BLaER1 (cell line): Measurements from ENCODE around the gene GMFB.

Source experiments
- H3K27ac ChIP-seq: shearing (Covaris generic); formaldehyde crosslinking; 2 replicates; pipeline ENCODE4 v1.8.1; 2022
- H3K27me3 ChIP-seq: shearing (Covaris generic); formaldehyde crosslinking; 2 replicates; pipeline ENCODE4 v1.8.1; 2022
- H3K36me3 ChIP-seq: shearing (Covaris generic); formaldehyde crosslinking; 2 replicates; pipeline ENCODE4 v1.8.1; 2022
- H3K4me1 ChIP-seq: shearing (Covaris generic); formaldehyde crosslinking; 2 replicates; pipeline ENCODE4 v1.8.1; 2022
- H3K4me2 ChIP-seq: shearing (Covaris generic); formaldehyde crosslinking; 2 replicates; pipeline ENCODE4 v1.8.1; 2022
- H3K4me3 ChIP-seq: shearing (Covaris generic); formaldehyde crosslinking; 2 replicates; pipeline ENCODE4 v1.8.1; 2022
- H3K9ac ChIP-seq: shearing (Covaris generic); formaldehyde crosslinking; 2 replicates; pipeline ENCODE4 v1.8.1; 2022
- H3K9me3 ChIP-seq: shearing (Covaris generic); formaldehyde crosslinking; 2 replicates; pipeline ENCODE4 v1.8.1; 2022
- H4K20me1 ChIP-seq: shearing (Covaris generic); formaldehyde crosslinking; 2 replicates; pipeline ENCODE4 v1.8.1; 2022
- Cebpa-rat ChIP-seq: shearing (Covaris generic); IDR thresholded peaks from 2 replicates; pipeline ENCODE4 v1.8.1; 2022

Gene GMFB

DNA sequence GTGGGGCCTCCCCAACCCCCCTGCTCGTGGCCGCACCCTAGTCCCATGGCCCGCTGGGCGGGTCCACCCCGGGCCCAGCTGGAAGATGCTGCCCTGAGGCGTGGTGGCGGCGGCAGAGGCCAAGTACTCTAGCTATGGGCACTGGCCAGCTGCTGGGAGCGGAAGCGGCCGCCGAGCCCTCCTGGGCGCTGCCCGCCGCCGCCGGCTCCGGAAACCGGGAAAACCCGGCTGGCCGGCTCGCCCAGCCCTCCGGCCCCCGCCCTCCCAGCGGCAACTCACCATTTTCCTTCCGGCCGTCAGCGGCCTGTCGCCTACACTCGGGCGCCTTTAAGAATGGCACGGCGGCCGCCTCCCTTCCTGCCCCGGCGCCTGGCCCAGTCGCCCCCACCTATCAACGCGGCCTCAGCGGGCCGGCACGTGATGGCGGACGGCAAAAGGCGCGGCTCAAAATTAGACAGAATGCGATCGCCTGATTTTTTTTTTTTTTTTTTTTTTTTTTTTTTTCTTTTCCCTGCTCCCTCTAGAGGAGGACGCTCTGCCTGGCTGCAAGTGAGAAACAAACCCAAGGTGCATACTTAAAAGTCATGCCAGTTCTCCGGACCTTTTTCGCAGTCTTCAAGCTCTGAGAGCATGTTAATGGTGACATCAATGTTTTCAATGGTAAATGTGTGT lies at the start of gene GMFB:
GMFB (minus strand) TSS at position 335 of the 672 bp plus-strand sequence; CDS start at position 282, 53 bp downstream.
- Histone ChIP-seq H4K20me1 (peaks cover 39% of the 10 kb centered on the region), H3K9me3 (peaks cover 3% of the 10 kb centered on the region; the same call in 1 of the 2 replicates), H3K4me3 (peak within 1 kb of the TSS; percentile 100), H3K9ac (peak within 1 kb of the TSS; percentile 98), H3K27me3 (no peaks in the 10 kb centered on the region), H3K36me3 (peaks cover 9% of the 10 kb centered on the region), H3K27ac (peak within 1 kb of the TSS; percentile 97), H3K4me1 (peaks cover 39% of the 10 kb centered on the region), H3K4me2 (peak within 1 kb of the TSS; percentile 86)
- no peak for TF ChIP-seq Cebpa-rat

DNA sequence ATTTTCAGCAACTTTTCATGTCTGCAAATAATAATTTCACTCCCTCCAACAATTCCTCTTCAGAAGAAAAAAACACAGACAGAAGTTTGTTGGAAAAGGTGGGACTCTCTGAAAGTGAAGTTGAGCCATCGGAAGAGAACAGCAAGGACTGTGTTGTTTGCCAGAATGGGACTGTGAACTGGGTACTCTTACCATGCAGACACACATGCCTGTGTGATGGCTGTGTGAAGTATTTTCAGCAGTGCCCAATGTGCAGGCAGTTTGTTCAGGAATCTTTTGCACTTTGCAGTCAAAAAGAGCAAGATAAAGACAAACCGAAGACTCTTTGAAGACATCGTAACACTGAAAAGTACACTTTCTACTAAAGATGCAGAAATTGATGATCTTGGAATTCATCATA lies 49.3 kb upstream of the GMFB start:
- no peak overlapping the region for H3K4me2 ChIP-seq
- no peaks in the 10 kb centered on the region for H3K4me1 ChIP-seq
- no peak for TF ChIP-seq Cebpa-rat
- H3K36me3 ChIP-seq, result peaks cover 15% of the 10 kb centered on the region
- H3K27me3 ChIP-seq, result no peaks in the 10 kb centered on the region
- H4K20me1 ChIP-seq, result no peaks in the 10 kb centered on the region
- no peak overlapping the region for H3K4me3 ChIP-seq
- H3K9ac ChIP-seq, result no peak overlapping the region
- no peaks in the 10 kb centered on the region for H3K9me3 ChIP-seq
- H3K27ac ChIP-seq, result no peak overlapping the region

GRCh38 chr14:54537651-54538050 lies 48.9 kb upstream of the GMFB start:
- Histone ChIP-seq H3K27ac (no peak overlapping the region), H3K27me3 (no peaks in the 10 kb centered on the region), H3K9ac (no peak overlapping the region), H3K9me3 (no peaks in the 10 kb centered on the region), H3K4me1 (no peaks in the 10 kb centered on the region), H3K4me2 (no peak overlapping the region), H3K36me3 (peaks cover 15% of the 10 kb centered on the region), H4K20me1 (no peaks in the 10 kb centered on the region), H3K4me3 (no peak overlapping the region)
- TF ChIP-seq Cebpa-rat, result no peak

GRCh38 chr14:54535646-54536045 lies 46.9 kb upstream of the GMFB start:
- H3K4me1 ChIP-seq, result no peaks in the 10 kb centered on the region
- peaks cover 13% of the 10 kb centered on the region for H3K36me3 ChIP-seq
- H3K4me2 ChIP-seq, result no peak overlapping the region
- no peaks in the 10 kb centered on the region for H4K20me1 ChIP-seq
- no peak overlapping the region for H3K4me3 ChIP-seq
- TF ChIP-seq Cebpa-rat, result no peak
- H3K9ac ChIP-seq, result no peak overlapping the region
- H3K9me3 ChIP-seq, result no peaks in the 10 kb centered on the region
- no peak overlapping the region for H3K27ac ChIP-seq
- no peaks in the 10 kb centered on the region for H3K27me3 ChIP-seq

- Histone ChIP-seq H3K9ac (no peak overlapping the region), H3K9me3 (no peaks in the 10 kb centered on the region), H3K4me3 (no peak overlapping the region), H3K27me3 (no peaks in the 10 kb centered on the region), H3K27ac (no peak overlapping the region), H4K20me1 (no peaks in the 10 kb centered on the region), H3K36me3 (peaks cover 11% of the 10 kb centered on the region), H3K4me2 (no peak overlapping the region), H3K4me1 (no peaks in the 10 kb centered on the region)
- TF ChIP-seq Cebpa-rat, result no peak
These were observed 46.3 kb upstream of the GMFB start for GRCh38 chr14:54535126-54535525.

DNA sequence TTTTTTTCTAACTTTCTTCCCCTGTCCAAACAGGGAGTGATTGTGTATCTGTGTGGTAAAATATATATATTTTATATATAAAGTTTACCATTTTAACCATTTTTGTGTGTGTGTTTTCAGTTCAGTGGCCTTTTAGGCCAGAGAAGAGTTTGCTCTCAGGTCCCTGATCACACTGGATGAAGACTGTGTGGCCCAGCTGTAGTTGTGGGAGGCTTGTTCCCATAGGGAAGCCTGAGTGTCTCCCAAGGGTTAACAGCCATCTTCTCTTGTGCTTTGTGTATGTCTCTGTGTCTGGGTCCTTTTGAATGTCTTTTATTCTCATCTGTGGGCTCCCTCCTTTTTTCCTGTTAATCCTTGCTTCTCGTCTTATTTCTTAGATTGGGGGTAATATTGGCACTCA lies 44.3 kb upstream of the GMFB start:
- H3K4me1 ChIP-seq, result no peaks in the 10 kb centered on the region
- peaks cover 14% of the 10 kb centered on the region for H3K36me3 ChIP-seq
- no peak overlapping the region for H3K4me3 ChIP-seq
- no peaks in the 10 kb centered on the region for H3K9me3 ChIP-seq
- TF ChIP-seq Cebpa-rat, result no peak
- no peaks in the 10 kb centered on the region for H3K27me3 ChIP-seq
- H3K27ac ChIP-seq, result no peak overlapping the region
- no peak overlapping the region for H3K9ac ChIP-seq
- H4K20me1 ChIP-seq, result no peaks in the 10 kb centered on the region
- H3K4me2 ChIP-seq, result no peak overlapping the region

- no peaks in the 10 kb centered on the region for H3K27me3 ChIP-seq
- H3K4me1 ChIP-seq, result no peaks in the 10 kb centered on the region
- no peaks in the 10 kb centered on the region for H3K9me3 ChIP-seq
- no peak for TF ChIP-seq Cebpa-rat
- no peak overlapping the region for H3K27ac ChIP-seq
- no peak overlapping the region for H3K4me2 ChIP-seq
- no peak overlapping the region for H3K9ac ChIP-seq
- peaks cover 15% of the 10 kb centered on the region for H3K36me3 ChIP-seq
- H3K4me3 ChIP-seq, result no peak overlapping the region
- H4K20me1 ChIP-seq, result no peaks in the 10 kb centered on the region
These were observed 43.6 kb upstream of the GMFB start for GRCh38 chr14:54532111-54533012.

GRCh38 chr14:54529811-54530210 lies 41.0 kb upstream of the GMFB start:
- Histone ChIP-seq H3K9me3 (no peaks in the 10 kb centered on the region), H3K4me1 (no peaks in the 10 kb centered on the region), H3K27me3 (no peaks in the 10 kb centered on the region), H3K9ac (no peak overlapping the region), H3K27ac (no peak overlapping the region), H3K4me3 (no peak overlapping the region), H4K20me1 (no peaks in the 10 kb centered on the region), H3K4me2 (no peak overlapping the region), H3K36me3 (peaks cover 28% of the 10 kb centered on the region)
- TF ChIP-seq Cebpa-rat, result no peak

DNA sequence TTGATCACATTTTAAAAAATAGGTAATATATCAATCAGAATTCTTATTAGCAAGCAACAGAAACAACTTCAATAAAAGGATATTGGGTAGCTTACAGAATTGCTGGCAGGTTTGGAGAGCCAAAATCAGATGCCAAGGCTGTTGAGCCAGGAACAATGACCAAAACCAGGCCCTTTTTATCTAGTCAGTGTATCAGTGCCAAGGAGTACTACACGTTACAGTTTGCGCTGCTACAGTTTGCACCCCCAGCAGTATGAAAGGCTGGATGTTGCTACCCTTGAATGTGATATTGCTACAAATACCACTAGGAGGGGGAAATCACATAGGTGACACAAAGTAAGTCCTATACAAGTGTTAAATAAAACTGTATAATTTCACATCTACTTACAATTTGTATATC lies 40.2 kb upstream of the GMFB start:
- no peak overlapping the region for H3K4me2 ChIP-seq
- no peaks in the 10 kb centered on the region for H3K9me3 ChIP-seq
- peaks cover 33% of the 10 kb centered on the region for H3K36me3 ChIP-seq
- H3K27ac ChIP-seq, result no peak overlapping the region
- no peaks in the 10 kb centered on the region for H3K27me3 ChIP-seq
- no peaks in the 10 kb centered on the region for H4K20me1 ChIP-seq
- H3K4me1 ChIP-seq, result no peaks in the 10 kb centered on the region
- H3K9ac ChIP-seq, result no peak overlapping the region
- no peak for TF ChIP-seq Cebpa-rat
- no peak overlapping the region for H3K4me3 ChIP-seq

- peaks cover 46% of the 10 kb centered on the region for H3K36me3 ChIP-seq
- H3K9me3 ChIP-seq, result no peaks in the 10 kb centered on the region
- no peak overlapping the region for H3K9ac ChIP-seq
- no peaks in the 10 kb centered on the region for H3K4me1 ChIP-seq
- no peak overlapping the region for H3K27ac ChIP-seq
- no peak overlapping the region for H3K4me3 ChIP-seq
- no peak overlapping the region for H3K4me2 ChIP-seq
- TF ChIP-seq Cebpa-rat, result no peak
- no peaks in the 10 kb centered on the region for H4K20me1 ChIP-seq
- H3K27me3 ChIP-seq, result no peaks in the 10 kb centered on the region
These were observed 35.6 kb upstream of the GMFB start for GRCh38 chr14:54524410-54524809.
